ENCODE measurements around the gene ZFP82.

GRCh38 chr19:36373638-36374156, 44.7 kb downstream of the ZFP82 start:
- TF ChIP-seq CTCF (conservative IDR thresholded peaks at IDR 0.05; ENCODE audit: low read depth, low read length), result no peak
- no peak for TF ChIP-seq EZH2 (IDR thresholded peaks at IDR 0.05; ENCODE audit: borderline replicate concordance, low read depth, low read length, poor library complexity, severe bottlenecking)

Measured in A673 (cell line).